Right cardiac atrium (tissue), 5 donors: ENCODE data around the gene ZC2HC1B. TPM values are rescaled to one million over a fixed set of nuclear protein-coding genes. Genes with fewer than 3 reads are reported as not detected.
"Not testable (repeated sequence)": the region's sequence is repeated elsewhere in the genome, so short reads cannot be mapped to it uniquely, and the experiment has no call there.

Source experiments
- ATAC-seq, 2 donors: fragments of 200-7000 bp; cut with Tn5 transposase; one replicate each; pipeline versions ENCODE4 v1.8.0 to v1.9.1; 2020; ENCODE audit warnings: moderate library complexity in 2 of 2, mild to moderate bottlenecking in 1 of 2
- DNase-seq, 3 donors: peaks; one replicate each; pipeline ENCODE4 v3.0.0-alpha.2; 2020
- H3K27ac ChIP-seq: one replicate; pipeline ENCODE4 v1.5.1; 2013; ENCODE audit warnings: mild to moderate bottlenecking, low read length, control low read depth, moderate library complexity
- H3K27me3 ChIP-seq: one replicate; pipeline ENCODE4 v1.6.1; 2013; ENCODE audit not compliant: control insufficient read depth, insufficient read depth
- H3K4me1 ChIP-seq: one replicate; pipeline ENCODE4 v1.6.1; 2013; ENCODE audit warnings: low read length; ENCODE audit not compliant: control insufficient read depth, insufficient read depth
- H3K4me3 ChIP-seq: one replicate; pipeline ENCODE4 v1.5.1; 2013; ENCODE audit warnings: low read length, control low read depth
- H3K9me3 ChIP-seq: one replicate; pipeline ENCODE4 v1.6.1; 2013; ENCODE audit warnings: low read length; ENCODE audit not compliant: control insufficient read depth
- WGBS: extraction: QIAGEN DNeasy Blood & Tissue Kit; methylation state at CpG from one replicate; pipeline ENCODE4 v1.1.7; 2013; 5-methylcytosine and 5-hydroxymethylcytosine counted together
- intact Hi-C, 4 donors: fragments of 100-400 bp; cut with DNase I; formaldehyde crosslinking; loops; one replicate each; pipeline versions ENCODE4 v1.11.0 to v1.14.0; 2022 to 2023
- polyA plus RNA-seq: library from polyadenylated mRNA; stranded (reverse); fragments of 200-250 nt; gene quantifications from one replicate; pipeline ENCODE4 v1.2.3, GENCODE V29; 2013
- total RNA-seq, 4 donors: library from RNA; stranded (reverse); fragmentation: NEBNext Ultra II Directional; extraction: Animal tissue kit (Norgen Biotek cat#: 25700); gene quantifications; one replicate each; pipeline ENCODE4 v1.2.1, GENCODE V29; 2021
- donor health status: healthy with polysubstance abuse.
- donor health status: DM: no; HTN: yes; CAD: no.
- donor health status: DM: no; HTN: no; CAD: no.
- donor health status: DM: no; HTN: yes; CAD: no; lungs with severe emphysema.
- donor health status: DM: yes; HTN: yes; CAD: no.

ZC2HC1B gene
- total and polyA plus RNA-seq, 5 donors = not detected

GRCh38 chr6:143868808-143869207 is 4.5 kb downstream of the ZC2HC1B start:
- DNase-seq, H3K27ac ChIP-seq, intact Hi-C loops, ATAC-seq, H3K4me1 ChIP-seq, H3K27me3 ChIP-seq, H3K4me3 ChIP-seq, H3K9me3 ChIP-seq: not testable (repeated sequence)
- 93% methylated on average over 3 of the region's 3 CpGs for WGBS

- H3K27me3 ChIP-seq, intact Hi-C loops, H3K4me3 ChIP-seq, H3K27ac ChIP-seq, ATAC-seq, DNase-seq, H3K9me3 ChIP-seq, H3K4me1 ChIP-seq: not testable (repeated sequence)
- 92% methylated on average over 1 of the region's 1 CpG for WGBS
Observed at GRCh38 chr6:143871202-143871730, 7.0 kb downstream of the ZC2HC1B start.

DNA sequence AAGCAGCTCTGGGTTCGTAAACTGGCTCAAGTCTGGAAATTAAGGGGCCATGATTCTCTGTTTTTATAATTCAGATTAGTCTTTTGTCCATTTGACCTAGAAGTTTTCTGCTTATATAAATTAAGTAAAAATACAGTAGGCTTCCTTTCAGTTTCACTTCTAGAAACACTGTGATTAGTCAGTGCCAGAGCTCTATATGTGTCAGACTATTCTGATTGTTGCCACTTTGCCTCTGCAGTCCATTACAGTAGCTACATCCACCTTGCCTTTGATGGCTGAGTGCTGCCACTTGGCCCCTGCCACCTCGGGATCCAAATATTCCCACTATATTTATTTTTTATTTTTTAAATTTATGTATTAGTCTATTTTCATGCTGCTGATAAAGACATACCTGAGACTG is 7.9 kb downstream of the ZC2HC1B start:
- ATAC-seq = no peak
- intact Hi-C loops = no loop called here
- Histone ChIP-seq H3K4me1 (no peaks in the 10 kb centered on the region), H3K9me3 (no peaks in the 10 kb centered on the region), H3K27ac (no peak overlapping the region), H3K4me3 (no peak overlapping the region), H3K27me3 (no peaks in the 10 kb centered on the region)
- DNase-seq = no peak
- WGBS = 94% methylated on average over 2 of the region's 2 CpGs

GRCh38 chr6:143873600-143873999 is 9.3 kb downstream of the ZC2HC1B start:
- H3K9me3 ChIP-seq, ATAC-seq, H3K4me1 ChIP-seq, H3K27ac ChIP-seq, H3K4me3 ChIP-seq, H3K27me3 ChIP-seq, intact Hi-C loops, DNase-seq: not testable (repeated sequence)
- WGBS = 97% methylated on average over 4 of the region's 4 CpGs

GRCh38 chr6:143874503-143874902 is 10.2 kb downstream of the ZC2HC1B start:
- H3K4me3 ChIP-seq, H3K27ac ChIP-seq, H3K9me3 ChIP-seq, intact Hi-C loops, H3K27me3 ChIP-seq, ATAC-seq, H3K4me1 ChIP-seq, DNase-seq: not testable (repeated sequence)

- ATAC-seq = no peak
- DNase-seq = no peak
- H3K27me3 ChIP-seq = no peaks in the 10 kb centered on the region
- H3K9me3 ChIP-seq = no peaks in the 10 kb centered on the region
- H3K4me1 ChIP-seq = no peaks in the 10 kb centered on the region
- H3K4me3 ChIP-seq = no peak overlapping the region
- WGBS = 96% methylated on average over 1 of the region's 1 CpG
- intact Hi-C loops = no loop called here
- no peak overlapping the region for H3K27ac ChIP-seq
Observed at GRCh38 chr6:143877584-143878271, 13.5 kb downstream of the ZC2HC1B start.

DNA sequence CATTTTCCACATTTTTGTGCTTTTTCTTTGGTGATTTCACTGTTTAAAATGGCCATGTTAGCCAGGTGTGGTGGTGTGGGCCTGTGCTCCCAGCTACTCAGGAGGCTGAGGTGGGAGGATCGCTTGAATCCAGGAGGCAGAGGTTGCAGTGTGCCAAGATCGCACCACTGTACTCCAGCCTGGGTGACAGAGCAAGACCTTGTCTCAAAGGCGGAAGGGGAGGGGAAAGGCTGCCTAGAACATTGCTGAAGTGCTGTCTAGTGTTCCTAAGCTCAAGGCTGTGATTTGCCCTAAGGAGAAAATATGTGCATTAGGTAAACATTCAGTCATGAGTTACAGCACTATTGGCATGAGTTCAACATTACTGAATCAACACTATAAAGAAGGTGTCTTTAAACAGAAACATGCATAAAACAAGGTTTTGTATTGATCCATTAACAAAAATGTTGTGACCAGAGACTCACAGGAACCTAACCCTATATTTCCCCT is 14.0 kb downstream of the ZC2HC1B start:
- no peak for ATAC-seq
- no peaks in the 10 kb centered on the region for H3K27me3 ChIP-seq
- H3K9me3 ChIP-seq = no peaks in the 10 kb centered on the region
- H3K4me3 ChIP-seq = no peak overlapping the region
- H3K4me1 ChIP-seq = no peaks in the 10 kb centered on the region
- WGBS = 95% methylated on average over 3 of the region's 3 CpGs
- H3K27ac ChIP-seq = no peak overlapping the region
- no peak for DNase-seq
- intact Hi-C loops = no loop called here

DNA sequence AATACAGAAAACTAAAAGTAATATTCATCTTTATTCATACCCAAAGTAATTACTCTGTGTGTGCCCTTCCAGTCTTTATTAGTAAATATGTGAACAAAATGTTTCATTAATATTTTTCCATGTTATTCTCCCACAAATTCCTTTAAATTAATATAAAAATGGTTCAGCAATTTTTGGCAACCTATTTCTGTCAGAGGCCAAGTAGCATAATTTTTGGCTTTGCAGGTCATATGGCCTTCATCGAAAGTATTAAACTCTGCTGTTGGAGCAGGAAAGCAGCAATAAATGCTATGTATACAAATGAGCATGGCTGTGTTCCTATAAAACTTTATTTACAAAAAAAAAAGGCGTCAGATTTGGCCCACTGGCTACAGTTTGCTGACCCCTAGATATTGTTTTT is 16.1 kb downstream of the ZC2HC1B start:
- intact Hi-C loops = no loop called here
- H3K27ac ChIP-seq = no peak overlapping the region
- ATAC-seq (no peak), DNase-seq (no peak)
- no peaks in the 10 kb centered on the region for H3K9me3 ChIP-seq
- no peaks in the 10 kb centered on the region for H3K27me3 ChIP-seq
- no peak overlapping the region for H3K4me3 ChIP-seq
- 83% methylated on average over 2 of the region's 2 CpGs for WGBS
- H3K4me1 ChIP-seq = no peaks in the 10 kb centered on the region

DNA sequence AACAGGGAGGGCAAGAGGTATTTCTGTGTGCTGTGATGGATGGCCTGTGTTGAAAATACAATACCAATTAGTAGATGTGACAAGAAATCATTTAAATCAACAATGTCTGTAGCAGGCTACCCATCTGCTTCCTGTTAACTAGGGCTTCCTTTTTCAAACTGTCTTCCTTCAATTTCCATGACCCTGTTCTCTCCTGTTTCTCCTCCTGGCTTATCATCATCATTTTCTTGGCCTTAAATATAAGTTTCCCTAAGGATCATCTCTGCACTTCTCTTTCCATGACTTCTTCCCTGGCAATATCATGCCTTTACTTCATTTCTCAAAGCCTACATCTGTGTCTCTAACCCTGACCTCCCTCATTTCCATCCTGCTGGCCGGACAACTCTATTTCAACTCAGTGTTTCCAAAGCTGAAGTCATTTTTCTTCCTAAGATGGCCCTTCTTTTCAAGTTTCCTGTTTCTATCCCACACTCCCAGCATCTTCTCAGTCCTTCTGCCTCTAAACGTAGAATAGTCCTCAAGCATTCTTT is 18.2 kb downstream of the ZC2HC1B start:
- no peaks in the 10 kb centered on the region for H3K4me1 ChIP-seq
- no peaks in the 10 kb centered on the region for H3K27me3 ChIP-seq
- 59% methylated on average over 2 of the region's 2 CpGs for WGBS
- ATAC-seq (no peak), DNase-seq (no peak)
- no peak overlapping the region for H3K27ac ChIP-seq
- H3K4me3 ChIP-seq = no peak overlapping the region
- intact Hi-C loops = no loop called here
- no peaks in the 10 kb centered on the region for H3K9me3 ChIP-seq

DNA sequence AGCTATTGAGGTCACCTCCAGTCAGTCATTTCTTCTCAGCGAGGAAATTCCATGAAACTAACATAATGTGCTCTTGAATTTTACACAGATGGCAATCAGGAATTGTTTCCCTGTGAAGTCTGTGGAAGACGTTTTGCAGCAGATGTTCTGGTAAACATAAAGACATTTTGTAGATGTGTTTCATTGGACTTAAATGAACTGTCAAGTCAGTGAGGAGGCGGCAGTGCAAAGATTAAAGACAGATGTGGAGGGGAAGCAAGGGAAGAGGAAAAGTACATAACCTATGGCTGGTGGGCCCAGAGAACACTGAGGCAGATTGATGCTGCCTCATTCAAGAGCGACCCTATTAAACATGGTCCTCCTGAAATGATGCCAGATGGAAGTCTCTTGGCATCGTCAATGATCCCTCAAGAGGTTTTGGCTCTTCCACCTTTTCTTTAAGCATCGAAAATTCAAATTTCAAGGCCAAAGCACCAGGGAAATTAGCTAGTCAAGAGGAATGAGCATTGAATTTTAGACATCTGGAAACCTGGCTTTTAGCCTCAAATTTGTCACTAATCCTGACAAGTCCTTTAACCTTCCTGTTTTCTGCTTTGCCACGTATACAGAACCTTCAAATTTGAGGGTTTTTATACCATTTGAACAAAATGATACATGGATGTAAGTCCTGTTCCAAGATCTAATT is 20.1 kb downstream of the ZC2HC1B start:
- intact Hi-C loops = no loop called here
- H3K27me3 ChIP-seq = no peaks in the 10 kb centered on the region
- ATAC-seq (no peak), DNase-seq (no peak)
- no peaks in the 10 kb centered on the region for H3K4me1 ChIP-seq
- H3K27ac ChIP-seq = no peak overlapping the region
- H3K4me3 ChIP-seq = no peak overlapping the region
- H3K9me3 ChIP-seq = no peaks in the 10 kb centered on the region
- WGBS = 76% methylated on average over 7 of the region's 7 CpGs

- no peaks in the 10 kb centered on the region for H3K27me3 ChIP-seq
- no peak overlapping the region for H3K4me3 ChIP-seq
- no peak for DNase-seq
- no peaks in the 10 kb centered on the region for H3K4me1 ChIP-seq
- no peak overlapping the region for H3K27ac ChIP-seq
- no peak for ATAC-seq
- no peaks in the 10 kb centered on the region for H3K9me3 ChIP-seq
- intact Hi-C loops = no loop called here
- WGBS = 94% methylated on average over 1 of the region's 1 CpG
Observed at GRCh38 chr6:143885116-143885515, 20.8 kb downstream of the ZC2HC1B start.
